NCI-H748 treated with DMSO at 0.1 percent for 48 hours (cell line): ENCODE measurements around the gene FAM171A1.
"Not testable (repeated sequence)": the region's sequence is repeated elsewhere in the genome, so short reads cannot be mapped to it uniquely, and the experiment has no call there.

ENCODE experiments used
- DNase-seq: peaks from one replicate; lab custom pipeline; 2025; lab: John Stamatoyannopoulos, UW

Gene FAM171A1

GRCh38 chr10:15344256-15344875, 26.7 kb downstream of the FAM171A1 start:
- no peak for DNase-seq

GRCh38 chr10:15342970-15343369, 28.1 kb downstream of the FAM171A1 start:
- no peak for DNase-seq

- DNase-seq: no peak
Measured at GRCh38 chr10:15341502-15342128, 29.5 kb downstream of the FAM171A1 start.

- no peak for DNase-seq
Measured at GRCh38 chr10:15339892-15340291, 31.2 kb downstream of the FAM171A1 start.

- not testable (repeated sequence) for DNase-seq
Measured at GRCh38 chr10:15337441-15337923, 33.6 kb downstream of the FAM171A1 start.

- DNase-seq: no peak
Measured at GRCh38 chr10:15336211-15336610, 34.9 kb downstream of the FAM171A1 start.

GRCh38 chr10:15335508-15335907, 35.6 kb downstream of the FAM171A1 start:
- DNase-seq: no peak

- no peak for DNase-seq
Measured at GRCh38 chr10:15334650-15335323, 36.3 kb downstream of the FAM171A1 start.

GRCh38 chr10:15333909-15334649, 37.0 kb downstream of the FAM171A1 start:
- no peak for DNase-seq

- DNase-seq: not testable (repeated sequence)
Measured at GRCh38 chr10:15333181-15333580, 37.9 kb downstream of the FAM171A1 start.

- DNase-seq: no peak
Measured at GRCh38 chr10:15331461-15331860, 39.6 kb downstream of the FAM171A1 start.

- DNase-seq: no peak
Measured at GRCh38 chr10:15329437-15329836, 41.7 kb downstream of the FAM171A1 start.

GRCh38 chr10:15325944-15326284, 45.2 kb downstream of the FAM171A1 start:
- no peak for DNase-seq

- DNase-seq: no peak
Measured at GRCh38 chr10:15325243-15325943, 45.7 kb downstream of the FAM171A1 start.

- no peak for DNase-seq
Measured at GRCh38 chr10:15324611-15325010, 46.5 kb downstream of the FAM171A1 start.

GRCh38 chr10:15324113-15324512, 47.0 kb downstream of the FAM171A1 start:
- no peak for DNase-seq

GRCh38 chr10:15322356-15322755, 48.7 kb downstream of the FAM171A1 start:
- DNase-seq: no peak

GRCh38 chr10:15321431-15322341, 49.4 kb downstream of the FAM171A1 start:
- no peak for DNase-seq

- no peak for DNase-seq
Measured at GRCh38 chr10:15320522-15321203, 50.4 kb downstream of the FAM171A1 start.

GRCh38 chr10:15320118-15320517, 51.0 kb downstream of the FAM171A1 start:
- DNase-seq: no peak
